Amniotic epithelial cell (primary cell): Measurements from ENCODE around the gene DLEC1.
"Not testable (repeated sequence)": the region's sequence is repeated elsewhere in the genome, so short reads cannot be mapped to it uniquely, and the experiment has no call there.

ENCODE experiments used
- DNase-seq: peaks from one replicate; pipeline ENCODE4 v3.0.0-alpha.2; 2010; ENCODE audit warnings: low read depth

The DLEC1 gene

GRCh38 chr3:38083871-38084333 lies 44.9 kb downstream of the DLEC1 start:
- DNase-seq, result peak; percentile 11

DNA sequence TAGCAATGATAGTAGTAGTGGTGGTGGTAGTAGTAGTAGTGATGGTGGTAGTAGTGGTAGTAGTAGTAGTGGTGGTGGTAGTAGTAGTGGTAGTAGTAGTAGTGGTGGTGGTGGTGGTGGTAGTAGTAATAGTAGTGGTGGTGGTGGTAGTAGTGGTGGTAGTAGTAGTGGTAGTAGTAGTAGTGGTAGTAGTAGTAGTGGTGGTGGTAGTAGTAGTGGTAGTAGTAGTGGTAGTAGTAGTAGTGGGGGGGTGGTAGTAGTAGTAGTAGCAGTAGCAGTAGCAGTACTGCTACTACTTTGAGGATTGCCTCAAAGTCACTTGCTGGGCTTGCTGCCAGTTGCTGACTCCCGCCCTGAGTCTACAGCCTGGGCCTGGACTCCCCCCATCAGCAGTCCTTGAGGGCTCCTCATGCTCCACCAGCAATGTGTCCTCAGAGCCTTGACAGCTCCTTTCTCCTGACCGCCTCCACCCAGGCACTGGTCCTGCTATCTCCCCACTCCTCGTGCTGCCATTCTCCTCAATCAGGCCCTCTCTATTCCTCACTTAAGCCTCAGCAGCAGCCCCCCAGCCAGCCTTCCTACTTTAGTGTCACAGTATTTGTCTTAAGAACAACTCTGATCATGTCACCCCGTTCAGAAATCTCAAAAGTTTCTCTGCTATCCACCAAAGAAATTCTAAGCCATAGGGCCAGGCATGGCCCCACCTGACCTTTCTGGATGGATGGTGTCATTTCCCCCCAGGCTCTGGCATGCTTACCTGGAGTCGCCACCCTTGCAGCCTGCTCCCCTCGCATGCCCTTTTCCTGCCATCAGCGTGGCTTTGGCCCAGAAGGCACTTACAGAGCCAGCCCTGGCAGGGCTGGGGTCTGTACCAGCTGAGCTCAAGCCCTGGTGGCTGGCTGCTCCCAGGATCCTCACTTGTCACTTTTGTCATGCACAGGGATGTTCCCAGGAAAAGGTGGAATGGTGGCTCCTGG lies 45.6 kb downstream of the DLEC1 start:
- DNase-seq, result peak; percentile 52

- no peak for DNase-seq
Observed at GRCh38 chr3:38085311-38085942, 46.4 kb downstream of the DLEC1 start.

GRCh38 chr3:38085943-38086324 lies 46.9 kb downstream of the DLEC1 start:
- no peak for DNase-seq

GRCh38 chr3:38086496-38086895 lies 47.5 kb downstream of the DLEC1 start:
- DNase-seq, result no peak

GRCh38 chr3:38087278-38087677 lies 48.3 kb downstream of the DLEC1 start:
- not testable (repeated sequence) for DNase-seq

- DNase-seq, result no peak
Observed at GRCh38 chr3:38088126-38089078, 49.4 kb downstream of the DLEC1 start.

DNA sequence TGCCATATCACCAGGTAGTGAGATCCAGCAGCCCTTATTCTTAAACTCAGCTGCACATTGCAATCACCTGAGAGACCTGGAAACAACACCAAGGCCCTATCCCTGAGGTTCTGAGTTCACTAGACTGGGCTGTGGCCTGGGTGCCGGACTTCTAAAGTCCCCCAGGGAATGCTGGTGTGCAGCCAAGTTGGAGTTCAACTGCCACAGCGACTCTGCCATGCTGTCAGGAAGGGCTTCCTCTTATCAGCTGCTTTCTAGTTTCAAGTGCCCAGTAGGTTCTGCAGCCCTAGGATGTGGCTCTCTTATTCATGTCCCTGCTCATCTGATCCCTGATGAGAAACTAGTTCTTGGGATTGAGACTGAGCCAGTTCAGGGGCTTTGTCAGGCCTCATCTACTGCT lies 50.2 kb downstream of the DLEC1 start:
- DNase-seq, result no peak

DNA sequence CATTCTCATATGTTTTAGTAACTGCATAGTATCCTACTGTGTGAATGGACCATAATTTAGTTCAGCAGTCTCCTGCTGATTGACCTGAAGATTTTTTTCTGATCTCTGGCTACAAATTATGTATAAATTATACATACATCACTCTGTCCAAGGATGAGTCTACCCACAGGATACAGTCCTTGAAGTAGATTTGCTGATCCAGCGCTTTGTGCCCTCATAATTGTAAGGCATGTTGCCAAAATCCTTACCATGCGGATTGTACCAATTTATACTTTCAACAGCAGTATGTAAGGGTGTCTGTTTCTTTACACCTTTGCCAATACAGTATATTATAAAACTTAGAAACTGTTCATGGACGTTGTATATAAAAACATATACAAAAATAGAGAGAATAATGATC lies 51.4 kb downstream of the DLEC1 start:
- DNase-seq, result no peak

GRCh38 chr3:38094999-38095398 lies 56.0 kb downstream of the DLEC1 start:
- no peak for DNase-seq

DNA sequence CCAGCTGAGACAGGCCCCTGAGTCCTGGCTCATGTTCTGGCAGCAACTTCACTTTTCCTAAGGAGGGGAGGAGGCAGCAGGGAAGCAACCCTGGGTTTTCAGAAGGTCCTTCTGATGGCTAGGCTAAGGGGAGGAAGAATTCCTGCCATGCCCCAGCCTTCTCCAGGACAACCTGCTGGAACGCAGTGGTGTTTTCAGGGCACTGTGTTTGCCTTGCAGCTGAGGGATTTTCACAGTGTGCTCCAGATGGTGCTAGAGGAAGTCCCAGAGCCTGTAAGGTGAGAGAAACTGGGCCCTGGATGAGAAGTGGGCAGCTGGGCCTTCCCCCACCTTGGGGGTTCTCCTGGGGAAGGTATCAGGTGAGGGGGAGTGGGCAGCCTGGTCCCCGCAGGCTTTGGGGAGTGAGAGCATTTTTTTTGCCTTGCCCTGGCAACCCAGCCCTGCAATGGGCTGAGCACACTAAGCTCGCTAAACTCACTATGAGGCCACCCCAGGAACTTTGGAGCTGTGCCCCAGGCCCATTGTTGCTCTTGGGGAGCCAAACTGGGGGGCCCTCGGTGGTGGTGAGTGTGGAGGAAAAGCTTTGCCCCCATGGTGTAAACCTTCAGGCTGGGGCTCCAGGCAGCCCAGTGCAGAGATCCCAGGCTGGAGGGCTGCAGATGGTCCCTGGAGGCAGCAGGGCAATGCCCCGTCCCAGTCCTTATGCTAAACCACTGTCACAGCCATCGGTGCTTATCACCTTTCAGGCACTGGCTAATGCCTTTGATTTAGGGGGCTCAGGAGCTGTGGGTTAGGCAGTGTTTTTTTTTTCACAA lies 56.9 kb downstream of the DLEC1 start:
- DNase-seq, result no peak

DNA sequence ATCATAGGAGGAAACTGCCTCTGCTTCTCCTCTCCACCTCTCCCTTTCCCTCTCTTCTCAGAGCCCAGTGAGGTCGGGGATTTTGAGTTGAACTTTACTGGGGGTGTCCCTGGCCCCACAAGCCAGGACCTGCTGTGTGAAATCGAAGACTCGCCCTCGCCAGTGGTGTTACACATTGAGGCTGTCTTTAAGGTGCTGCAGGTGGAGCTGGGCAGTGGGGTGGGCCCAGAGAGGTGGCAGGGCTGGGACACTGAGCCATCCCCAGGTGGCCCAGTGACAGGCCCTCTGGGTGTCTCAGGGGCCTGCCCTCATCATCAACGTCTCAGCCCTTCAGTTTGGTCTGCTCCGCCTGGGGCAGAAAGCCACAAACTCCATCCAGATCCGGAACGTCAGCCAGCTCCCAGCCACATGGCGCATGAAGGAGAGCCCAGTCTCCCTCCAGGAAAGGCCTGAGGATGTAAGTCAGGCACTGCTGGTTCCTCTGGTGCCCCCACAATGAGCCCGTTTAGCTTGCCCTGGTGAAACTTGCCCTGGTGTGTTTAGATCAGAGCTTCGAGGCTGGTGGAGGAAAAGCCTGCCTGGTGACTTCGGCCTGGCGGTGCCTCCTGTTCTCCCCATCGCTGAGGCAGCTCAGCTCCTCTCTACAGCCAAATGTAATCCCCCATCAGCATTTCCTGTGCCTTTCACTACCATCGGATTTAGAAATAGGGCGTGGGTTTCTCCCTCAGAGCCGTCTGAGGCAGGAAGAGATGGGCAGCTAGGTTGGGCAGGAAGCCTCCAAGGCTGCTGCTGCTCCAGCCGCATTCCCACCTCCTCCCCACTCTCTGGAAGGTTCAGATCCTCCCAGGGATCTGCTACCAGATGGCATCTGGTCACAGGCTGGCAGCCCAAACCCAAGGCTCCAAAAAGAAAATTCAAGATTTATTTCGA lies 58.7 kb downstream of the DLEC1 start:
- no peak for DNase-seq

DNA sequence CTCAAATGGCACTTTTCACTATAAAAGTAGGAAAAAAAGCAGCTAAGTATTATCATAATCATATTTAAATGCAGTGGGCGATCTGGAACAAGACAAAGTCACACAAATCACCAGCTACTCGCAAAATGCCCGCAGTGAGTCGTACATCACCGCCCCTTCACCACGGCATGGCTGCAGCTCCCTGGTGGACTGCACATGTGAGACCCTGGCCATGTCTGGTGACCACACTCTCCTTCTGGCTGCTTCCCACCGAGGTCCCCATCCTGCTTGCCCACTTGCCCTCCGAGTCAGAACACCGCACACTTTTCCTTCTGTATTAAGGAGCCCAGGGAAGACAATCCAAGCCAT lies 59.3 kb downstream of the DLEC1 start:
- DNase-seq, result no peak

DNA sequence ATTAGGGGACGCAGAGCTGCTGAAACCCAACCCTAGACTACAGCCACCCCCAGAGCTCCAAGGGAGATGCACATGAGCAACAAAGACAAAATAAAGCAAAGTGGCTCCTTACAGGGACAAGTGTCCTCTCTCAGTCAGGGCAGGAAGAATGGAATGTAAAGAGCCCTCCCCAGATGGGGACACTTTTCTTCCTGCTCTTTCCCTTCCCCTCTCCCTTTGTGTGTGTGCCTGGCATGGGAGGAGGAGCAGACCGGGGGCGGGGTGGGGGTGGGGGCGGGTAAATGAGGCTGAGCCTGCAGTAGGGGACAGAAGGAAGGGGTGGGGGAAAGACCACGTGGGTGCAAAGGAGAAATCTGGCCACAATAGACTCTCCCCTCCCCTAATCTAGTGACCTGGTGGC lies 60.5 kb downstream of the DLEC1 start:
- DNase-seq, result no peak

- no peak for DNase-seq
Observed at GRCh38 chr3:38100498-38100897, 61.5 kb downstream of the DLEC1 start.

DNA sequence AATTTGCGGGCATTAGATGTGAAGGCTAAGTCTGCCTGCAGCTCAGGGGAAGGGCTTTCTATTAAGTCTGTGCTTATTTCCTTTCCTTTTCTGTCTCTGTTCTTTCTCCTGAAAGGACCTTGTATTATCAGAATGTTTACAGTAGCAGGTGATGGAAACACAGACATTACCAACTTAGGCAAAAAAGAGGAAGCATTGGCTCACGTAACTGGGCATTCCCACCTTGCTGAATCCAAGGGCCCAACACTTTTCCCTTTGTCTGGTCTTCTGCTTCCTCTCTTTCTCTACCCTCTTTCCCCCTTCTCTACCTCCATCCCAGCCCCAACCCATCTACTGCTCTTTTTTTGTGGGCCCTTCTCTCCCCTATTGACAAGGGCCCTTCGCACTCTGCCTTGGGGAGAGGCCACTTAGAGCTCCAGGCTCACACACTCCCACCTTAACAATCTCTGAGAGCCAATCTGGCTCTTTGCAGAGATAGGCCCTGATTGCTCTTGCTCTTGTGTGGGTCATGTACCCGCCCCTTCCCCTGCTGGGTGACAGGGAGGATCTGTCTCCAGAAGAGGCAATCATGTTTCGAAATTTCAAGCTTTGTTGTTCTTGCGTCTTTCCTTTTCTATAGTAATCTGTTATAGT lies 62.9 kb downstream of the DLEC1 start:
- DNase-seq, result no peak

DNA sequence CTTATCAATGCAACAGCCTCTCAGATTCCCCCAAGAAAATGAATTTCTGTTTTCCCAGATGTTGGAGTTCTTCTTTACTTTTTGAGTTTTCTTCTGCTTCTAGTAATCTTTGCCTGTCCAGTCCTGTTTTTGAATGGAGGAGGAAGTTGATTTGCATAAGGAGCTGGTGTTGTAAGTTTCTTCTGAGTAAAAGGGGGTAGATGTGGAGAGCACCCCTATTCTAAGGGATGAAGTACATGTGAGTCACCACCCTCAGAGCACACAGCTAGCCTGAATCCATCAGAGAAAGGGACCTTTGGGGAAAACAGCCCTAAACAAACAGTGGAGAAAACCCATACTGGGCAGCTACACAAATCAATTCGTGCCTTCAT lies 63.4 kb downstream of the DLEC1 start:
- no peak for DNase-seq

GRCh38 chr3:38105525-38105924 lies 66.5 kb downstream of the DLEC1 start:
- DNase-seq, result no peak

DNA sequence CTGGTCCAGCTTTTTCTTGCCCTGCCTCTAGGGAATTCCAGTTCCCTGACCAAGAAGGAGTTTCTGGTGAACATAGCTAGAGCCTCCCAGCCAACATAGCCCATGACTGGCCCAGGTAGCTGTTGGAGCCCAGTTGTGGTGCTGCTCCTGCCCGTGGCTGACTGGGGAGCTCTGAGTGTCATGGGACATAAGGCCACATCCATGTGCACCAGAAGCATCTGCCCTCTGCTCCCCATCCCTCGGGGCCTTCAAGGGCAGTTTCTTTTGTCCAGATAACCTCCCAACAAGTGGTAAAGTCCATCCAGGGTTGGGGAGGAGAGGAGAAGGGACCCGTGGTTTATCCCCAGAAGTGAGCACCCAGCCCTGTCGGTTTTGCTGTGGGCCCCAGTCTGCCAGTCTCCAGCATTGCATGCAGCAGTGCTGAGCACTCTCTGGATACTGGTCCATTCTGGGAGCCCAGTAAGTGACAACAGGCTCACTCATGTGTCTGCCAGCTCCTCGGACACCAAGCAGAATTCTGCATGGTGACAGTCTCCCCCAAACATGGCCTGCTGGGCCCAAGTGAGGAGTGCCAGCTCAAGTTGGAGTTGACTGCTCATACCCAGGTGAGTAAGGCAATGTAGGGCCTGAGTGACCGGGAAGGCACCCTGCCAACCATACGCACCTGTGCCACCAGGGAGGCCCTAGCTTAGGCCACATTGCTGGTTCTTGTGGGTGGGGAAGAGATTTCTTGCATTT lies 69.1 kb downstream of the DLEC1 start:
- no peak for DNase-seq
